ENCODE measurements around the gene MAG.

GRCh38 chr19:35345671-35346111 lies 53.7 kb downstream of the MAG start:
- TF ChIP-seq SNAI2 (CRISPR knock-in tag; IDR thresholded peaks at IDR 0.05): no peak
- no peak for TF ChIP-seq ESRRG (CRISPR knock-in tag; IDR thresholded peaks at IDR 0.05)
- TF ChIP-seq ARNTL (CRISPR knock-in tag; IDR thresholded peaks at IDR 0.05; ENCODE audit: borderline replicate concordance, low read depth): no peak
- TF ChIP-seq TCF4 (CRISPR knock-in tag; IDR thresholded peaks at IDR 0.05; ENCODE audit: borderline replicate concordance): no peak
- TF ChIP-seq PATZ1 (CRISPR knock-in tag; IDR thresholded peaks at IDR 0.05; ENCODE audit: borderline replicate concordance): no peak
- TF ChIP-seq ZNF565 (CRISPR knock-in tag; conservative IDR thresholded peaks at IDR 0.05; ENCODE audit: low read depth): no peak
- TF ChIP-seq ZC3H10 (CRISPR knock-in tag; IDR thresholded peaks at IDR 0.05): no peak
- TF ChIP-seq CSRNP3 (CRISPR knock-in tag; IDR thresholded peaks at IDR 0.05): no peak

All from SK-N-SH treated with all-trans-retinoic acid at 6 μM for 48 hours (cell line).